C4-2B (cell line): ENCODE results near the gene HBD.

Experiments used
- H3K27ac ChIP-seq: fragments of 450-650 bp; 2 replicates; pipeline ENCODE4 v1.5.1; 2017
- CTCF ChIP-seq: fragments of 450-650 bp; conservative IDR thresholded peaks from 2 replicates; pipeline ENCODE4 v1.5.1; 2017; ENCODE audit warnings: mild to moderate bottlenecking
- ZFX ChIP-seq: fragments of 450-650 bp; IDR thresholded peaks from 2 replicates; pipeline ENCODE4 v1.6.1; 2017

HBD gene

GRCh38 chr11:5243816-5244180 lies 9.5 kb upstream of the HBD start:
- no peak for TF ChIP-seq CTCF
- TF ChIP-seq ZFX: no peak
- no peak overlapping the region for H3K27ac ChIP-seq

- H3K27ac ChIP-seq: no peak overlapping the region
- TF ChIP-seq CTCF: no peak
- no peak for TF ChIP-seq ZFX
These were observed 8.9 kb upstream of the HBD start for GRCh38 chr11:5242933-5243815.

GRCh38 chr11:5242208-5242607 lies 7.9 kb upstream of the HBD start:
- no peak overlapping the region for H3K27ac ChIP-seq
- TF ChIP-seq ZFX: no peak
- no peak for TF ChIP-seq CTCF

GRCh38 chr11:5241458-5241857 lies 7.2 kb upstream of the HBD start:
- TF ChIP-seq ZFX: no peak
- H3K27ac ChIP-seq: no peak overlapping the region

- TF ChIP-seq CTCF: no peak
- TF ChIP-seq ZFX: no peak
- H3K27ac ChIP-seq: no peak overlapping the region
These were observed 6.2 kb upstream of the HBD start for GRCh38 chr11:5240458-5240857.

DNA sequence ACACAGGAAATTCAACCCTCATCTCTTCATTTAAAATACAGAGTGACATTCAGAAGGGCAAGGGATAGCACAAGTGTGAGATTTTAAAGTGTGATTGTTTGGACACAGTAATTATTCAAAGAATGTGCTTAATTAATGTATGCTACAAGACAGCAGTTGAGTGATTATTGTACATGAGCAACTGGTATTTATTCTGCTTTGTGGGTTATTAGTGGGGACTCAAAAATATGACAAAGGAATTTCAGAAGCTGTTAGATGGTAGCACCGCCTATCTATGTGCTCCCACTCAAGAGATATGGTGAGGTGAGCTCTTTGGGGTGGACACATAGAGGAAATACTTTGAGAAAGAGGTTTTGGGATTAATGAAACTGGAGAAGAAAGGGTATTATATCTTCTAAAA lies 5.8 kb upstream of the HBD start:
- TF ChIP-seq CTCF: no peak
- no peak for TF ChIP-seq ZFX
- no peak overlapping the region for H3K27ac ChIP-seq

DNA sequence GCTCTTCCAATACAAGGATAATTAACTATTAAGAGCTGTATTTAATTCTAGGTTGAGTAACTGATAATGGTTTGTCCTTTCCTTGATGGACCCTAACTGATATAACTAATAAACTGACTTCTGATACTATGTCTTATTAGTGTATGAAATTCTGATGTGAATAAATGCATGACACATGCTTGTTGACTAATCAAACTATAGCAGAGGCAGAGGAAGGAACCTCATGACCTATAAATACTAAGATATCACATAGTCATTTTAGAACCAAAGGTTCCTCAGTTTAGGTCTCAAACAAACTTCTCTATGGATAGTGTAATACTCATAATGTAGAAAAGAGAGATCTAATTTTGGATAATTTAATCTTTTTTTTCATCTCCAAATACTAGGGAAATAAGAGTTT lies 4.8 kb upstream of the HBD start:
- no peak for TF ChIP-seq ZFX
- no peak for TF ChIP-seq CTCF

DNA sequence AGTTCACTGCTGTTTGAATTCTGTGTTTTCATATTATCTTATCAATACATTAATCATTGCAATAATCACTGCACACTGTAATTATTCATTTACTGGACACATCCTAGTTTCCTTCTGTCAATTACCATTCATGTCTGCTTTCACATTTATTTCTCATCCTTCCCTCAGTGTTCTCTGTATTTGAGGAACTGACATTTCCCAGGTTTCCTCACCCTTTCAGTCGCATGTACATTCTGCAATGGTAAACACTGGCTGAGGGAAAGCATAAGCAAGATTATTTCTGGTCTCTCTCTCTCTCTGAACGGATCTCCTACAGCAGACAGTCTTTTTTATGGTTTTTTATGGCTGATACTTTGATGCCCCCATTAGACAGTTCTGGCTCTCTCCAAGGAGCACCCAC lies 4.2 kb upstream of the HBD start:
- TF ChIP-seq CTCF (no peak), ZFX (no peak)
- H3K27ac ChIP-seq: no peak overlapping the region

More for the DNA sequence above, 4.8 kb upstream of the HBD start:
- H3K27ac ChIP-seq: no peak overlapping the region
